Liver (tissue), 9 donors: ENCODE data around the gene EFCAB11. TPM values are rescaled to one million over a fixed set of nuclear protein-coding genes. Genes with fewer than 3 reads are reported as not detected.

ENCODE experiments used
- DNase-seq: peaks from one replicate; pipeline ENCODE4 v3.0.0-alpha.2; 2017; ENCODE audit warnings: low spot score
- H3K27ac ChIP-seq, 2 donors: one replicate each; pipeline ENCODE4 v1.7.0; 2013; ENCODE audit warnings: inconsistent platforms in 2 of 2, low read length in 2 of 2, control low read depth in 1 of 2, low read depth in 1 of 2, mild to moderate bottlenecking in 1 of 2
- H3K27me3 ChIP-seq, 4 donors: one replicate each; pipeline versions ENCODE4 v1.6.1 to v1.7.0; 2013; ENCODE audit warnings: low read length in 3 of 4, inconsistent platforms in 1 of 4, mild to moderate bottlenecking in 1 of 4, moderate library complexity in 1 of 4; ENCODE audit not compliant: control insufficient read depth in 4 of 4, insufficient read depth in 4 of 4
- H3K36me3 ChIP-seq, 4 donors: one replicate each; pipeline versions ENCODE4 v1.6.1 to v1.7.0; 2013; ENCODE audit warnings: low read length in 3 of 4, mild to moderate bottlenecking in 3 of 4, low read depth in 1 of 4, moderate library complexity in 1 of 4; ENCODE audit not compliant: control insufficient read depth in 4 of 4, insufficient read depth in 3 of 4
- H3K4me1 ChIP-seq, 4 donors: one replicate each; pipeline versions ENCODE4 v1.6.1 to v1.7.0; 2013; ENCODE audit warnings: low read length in 3 of 4, mild to moderate bottlenecking in 3 of 4, moderate library complexity in 1 of 4; ENCODE audit not compliant: control insufficient read depth in 4 of 4, insufficient read depth in 4 of 4
- H3K4me3 ChIP-seq, 3 donors: one replicate each; pipeline versions ENCODE4 v1.6.1 to v1.7.0; 2013; ENCODE audit warnings: low read length in 3 of 3, control low read depth in 1 of 3, low read depth in 1 of 3, mild to moderate bottlenecking in 1 of 3
- H3K9ac ChIP-seq, 2 donors: one replicate each; pipeline ENCODE4 v1.7.0; 2013; ENCODE audit warnings: low read length in 2 of 2, mild to moderate bottlenecking in 2 of 2, moderate library complexity in 2 of 2, control low read depth in 1 of 2, low read depth in 1 of 2
- H3K9me3 ChIP-seq, 4 donors: one replicate each; pipeline versions ENCODE4 v1.6.1 to v1.7.0; 2013; ENCODE audit warnings: low read length in 3 of 4; ENCODE audit not compliant: control insufficient read depth in 4 of 4
- CTCF ChIP-seq: fragments of 150-350 bp; IDR thresholded peaks from 2 replicates; pipeline ENCODE4 v1.5.1; 2017; ENCODE audit warnings: improper control_type of control experiment, low read depth, low read length; ENCODE audit not compliant: missing input control
- EGR1 ChIP-seq, 2 donors: IDR thresholded peaks; 2 replicates each; pipeline ENCODE4 v1.6.1; 2016 to 2018; ENCODE audit warnings: antibody characterized with exemption in 2 of 2, low read depth in 2 of 2
- GABPA ChIP-seq, 2 donors: IDR thresholded peaks in 1 of 2; conservative IDR thresholded peaks in 1 of 2; 2 replicates each; pipeline ENCODE4 v1.6.1; 2016; ENCODE audit warnings: antibody characterized with exemption in 2 of 2, mild to moderate bottlenecking in 1 of 2, moderate library complexity in 1 of 2
- HNF4A ChIP-seq, 2 donors: conservative IDR thresholded peaks; 2 replicates each; pipeline ENCODE4 v1.6.1; 2016; ENCODE audit warnings: antibody characterized with exemption in 2 of 2, mild to moderate bottlenecking in 2 of 2
- HNF4G ChIP-seq: IDR thresholded peaks from 2 replicates; pipeline ENCODE4 v1.6.1; 2016; ENCODE audit warnings: antibody characterized with exemption
- RAD21 ChIP-seq, 2 donors: IDR thresholded peaks; 2 replicates each; pipeline ENCODE4 v1.6.1; 2016; ENCODE audit warnings: antibody characterized with exemption in 2 of 2, mild to moderate bottlenecking in 2 of 2
- WGBS: extraction: QIAGEN DNeasy Blood & Tissue Kit; methylation state at CpG from one replicate; pipeline ENCODE4 v1.1.7; 2013; 5-methylcytosine and 5-hydroxymethylcytosine counted together
- polyA plus RNA-seq, 2 donors: library from polyadenylated mRNA; stranded (reverse) in 1 of 2; unstranded in 1 of 2; fragments of 200-250 nt in 1 of 2; fragments of >200 nt in 1 of 2; fragmentation: Nextera tagmentation in 1 of 2; extraction: Ambion mirVana in 1 of 2; gene quantifications; one replicate each; pipeline versions ENCODE4 v1.2.1 to v1.2.3, GENCODE V29; 2013 to 2015
- total RNA-seq, 2 donors: library from RNA; depleted of rRNA; stranded (reverse); fragments of >200 nt; gene quantifications; one replicate each; pipeline ENCODE4 v1.2.3, GENCODE V29; 2014
- TF ChIP-seq, protein P1 (sequence below): IDR thresholded peaks from 2 replicates; pipeline ENCODE4 v1.6.1; 2016; ENCODE audit warnings: antibody characterized with exemption
- TF ChIP-seq, protein P2 (sequence below): IDR thresholded peaks from 2 replicates; pipeline ENCODE4 v1.6.1; 2016; ENCODE audit warnings: antibody characterized with exemption
- TF ChIP-seq, protein P3 (sequence below): IDR thresholded peaks from 2 replicates; pipeline ENCODE4 v1.6.1; 2016; ENCODE audit warnings: antibody characterized with exemption
- donor health status: healthy.
- donor health status: healthy.
- donor health status: healthy.
- donor health status: healthy.
- donor health status: healthy.

Gene EFCAB11
- total and polyA plus RNA-seq, 4 donors = 2.1 to 4.7 (median 3.4) TPM

- Histone ChIP-seq H3K4me1 (no peaks in the 10 kb centered on the region), H3K9ac (no peak overlapping the region), H3K27ac (no peak overlapping the region), H3K9me3 (no peaks in the 10 kb centered on the region), H3K36me3 (no peaks in the 10 kb centered on the region), H3K27me3 (no peaks in the 10 kb centered on the region), H3K4me3 (no peak overlapping the region)
- WGBS = 89% methylated on average over 7 of the region's 7 CpGs
- no peak for DNase-seq
- TF ChIP-seq RAD21 (IDR thresholded peaks at IDR 0.05) (no peak), CTCF (no peak)
- TF ChIP-seq, protein P1, sequence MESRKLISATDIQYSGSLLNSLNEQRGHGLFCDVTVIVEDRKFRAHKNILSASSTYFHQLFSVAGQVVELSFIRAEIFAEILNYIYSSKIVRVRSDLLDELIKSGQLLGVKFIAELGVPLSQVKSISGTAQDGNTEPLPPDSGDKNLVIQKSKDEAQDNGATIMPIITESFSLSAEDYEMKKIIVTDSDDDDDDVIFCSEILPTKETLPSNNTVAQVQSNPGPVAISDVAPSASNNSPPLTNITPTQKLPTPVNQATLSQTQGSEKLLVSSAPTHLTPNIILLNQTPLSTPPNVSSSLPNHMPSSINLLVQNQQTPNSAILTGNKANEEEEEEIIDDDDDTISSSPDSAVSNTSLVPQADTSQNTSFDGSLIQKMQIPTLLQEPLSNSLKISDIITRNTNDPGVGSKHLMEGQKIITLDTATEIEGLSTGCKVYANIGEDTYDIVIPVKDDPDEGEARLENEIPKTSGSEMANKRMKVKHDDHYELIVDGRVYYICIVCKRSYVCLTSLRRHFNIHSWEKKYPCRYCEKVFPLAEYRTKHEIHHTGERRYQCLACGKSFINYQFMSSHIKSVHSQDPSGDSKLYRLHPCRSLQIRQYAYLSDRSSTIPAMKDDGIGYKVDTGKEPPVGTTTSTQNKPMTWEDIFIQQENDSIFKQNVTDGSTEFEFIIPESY = no peak
Measured at GRCh38 chr14:89775151-89775550, 179.4 kb downstream of the EFCAB11 start.

- Histone ChIP-seq H3K9ac (no peak overlapping the region), H3K4me3 (no peak overlapping the region), H3K36me3 (no peaks in the 10 kb centered on the region), H3K27ac (no peak overlapping the region), H3K4me1 (no peaks in the 10 kb centered on the region), H3K9me3 (no peaks in the 10 kb centered on the region), H3K27me3 (no peaks in the 10 kb centered on the region)
- DNase-seq = no peak
- TF ChIP-seq, protein P2, sequence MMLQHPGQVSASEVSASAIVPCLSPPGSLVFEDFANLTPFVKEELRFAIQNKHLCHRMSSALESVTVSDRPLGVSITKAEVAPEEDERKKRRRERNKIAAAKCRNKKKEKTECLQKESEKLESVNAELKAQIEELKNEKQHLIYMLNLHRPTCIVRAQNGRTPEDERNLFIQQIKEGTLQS = no peak
- TF ChIP-seq GABPA (IDR thresholded peaks at IDR 0.05 in 1 of 2, conservative IDR thresholded peaks at IDR 0.05 in 1 of 2) (no peak), CTCF (no peak), HNF4A (conservative IDR thresholded peaks at IDR 0.05) (no peak), EGR1 (IDR thresholded peaks at IDR 0.05; ENCODE audit: low read depth in 2 of 2) (no peak), HNF4G (no peak)
- TF ChIP-seq, protein P3, sequence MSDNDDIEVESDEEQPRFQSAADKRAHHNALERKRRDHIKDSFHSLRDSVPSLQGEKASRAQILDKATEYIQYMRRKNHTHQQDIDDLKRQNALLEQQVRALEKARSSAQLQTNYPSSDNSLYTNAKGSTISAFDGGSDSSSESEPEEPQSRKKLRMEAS = no peak
- WGBS = 54% methylated on average over 12 of the region's 12 CpGs
Measured at GRCh38 chr14:89773644-89774316, 180.8 kb downstream of the EFCAB11 start.
